Left ventricle myocardium inferior (tissue), 1 donor: Measurements from ENCODE around the gene TMEM106C. TPM values are rescaled to one million over a fixed set of nuclear protein-coding genes. Genes with fewer than 3 reads are reported as not detected.

Experiments used
- DNase-seq: peaks from one replicate; pipeline ENCODE4 v3.0.0-alpha.2; 2020
- H3K27ac ChIP-seq: fragments of 200-600 bp; replicated peaks from 2 replicates; pipeline ENCODE4 v1.8.0; 2021
- H3K27me3 ChIP-seq: fragments of 200-600 bp; 2 replicates; pipeline ENCODE4 v1.8.0; 2021; ENCODE audit warnings: low read depth
- H3K36me3 ChIP-seq: fragments of 200-600 bp; 2 replicates; pipeline ENCODE4 v1.8.0; 2021
- H3K4me1 ChIP-seq: fragments of 200-600 bp; 2 replicates; pipeline ENCODE4 v1.8.0; 2021
- H3K4me3 ChIP-seq: fragments of 200-600 bp; 2 replicates; pipeline ENCODE4 v1.8.0; 2021; ENCODE audit warnings: mild to moderate bottlenecking, moderate library complexity
- H3K9me3 ChIP-seq: fragments of 200-600 bp; replicated peaks from 2 replicates; pipeline ENCODE4 v1.8.0; 2021
- intact Hi-C: fragments of 100-400 bp; cut with micrococcal nuclease; formaldehyde crosslinking; loops from one replicate; pipeline ENCODE4 v1.11.0; 2022
- total RNA-seq: library from RNA; stranded (reverse); fragmentation: NEBNext Ultra II Directional; extraction: Animal tissue kit (Norgen Biotek cat#: 25700); gene quantifications from one replicate; pipeline ENCODE4 v1.2.1, GENCODE V29; 2021
- TF ChIP-seq, protein P1 (sequence below): fragments of 200-600 bp; IDR thresholded peaks from 2 replicates; pipeline ENCODE4 v1.8.0; 2021; ENCODE audit warnings: antibody characterized with exemption, mild to moderate bottlenecking, borderline replicate concordance
- donor health status: DM: no; HTN: yes; CAD: no; lungs with severe emphysema.

TMEM106C gene
- total RNA-seq, 1 donor from 2014 or later = 48.1 TPM

- Histone ChIP-seq H3K4me3 (no peak overlapping the region), H3K4me1 (peaks cover 7% of the 10 kb centered on the region), H3K9me3 (no peaks in the 10 kb centered on the region), H3K27ac (no peak overlapping the region), H3K36me3 (no peaks in the 10 kb centered on the region), H3K27me3 (peaks cover 20% of the 10 kb centered on the region)
- DNase-seq = no peak
- intact Hi-C loops = no loop called here
- TF ChIP-seq, protein P1, sequence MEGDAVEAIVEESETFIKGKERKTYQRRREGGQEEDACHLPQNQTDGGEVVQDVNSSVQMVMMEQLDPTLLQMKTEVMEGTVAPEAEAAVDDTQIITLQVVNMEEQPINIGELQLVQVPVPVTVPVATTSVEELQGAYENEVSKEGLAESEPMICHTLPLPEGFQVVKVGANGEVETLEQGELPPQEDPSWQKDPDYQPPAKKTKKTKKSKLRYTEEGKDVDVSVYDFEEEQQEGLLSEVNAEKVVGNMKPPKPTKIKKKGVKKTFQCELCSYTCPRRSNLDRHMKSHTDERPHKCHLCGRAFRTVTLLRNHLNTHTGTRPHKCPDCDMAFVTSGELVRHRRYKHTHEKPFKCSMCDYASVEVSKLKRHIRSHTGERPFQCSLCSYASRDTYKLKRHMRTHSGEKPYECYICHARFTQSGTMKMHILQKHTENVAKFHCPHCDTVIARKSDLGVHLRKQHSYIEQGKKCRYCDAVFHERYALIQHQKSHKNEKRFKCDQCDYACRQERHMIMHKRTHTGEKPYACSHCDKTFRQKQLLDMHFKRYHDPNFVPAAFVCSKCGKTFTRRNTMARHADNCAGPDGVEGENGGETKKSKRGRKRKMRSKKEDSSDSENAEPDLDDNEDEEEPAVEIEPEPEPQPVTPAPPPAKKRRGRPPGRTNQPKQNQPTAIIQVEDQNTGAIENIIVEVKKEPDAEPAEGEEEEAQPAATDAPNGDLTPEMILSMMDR = no peak
Measured at GRCh38 chr12:47984331-47984801, 21.0 kb downstream of the TMEM106C start.

GRCh38 chr12:47985596-47986290 is 22.3 kb downstream of the TMEM106C start:
- intact Hi-C loops = no loop called here
- no peak for DNase-seq

GRCh38 chr12:47986291-47986660 is 22.9 kb downstream of the TMEM106C start:
- no peaks in the 10 kb centered on the region for H3K36me3 ChIP-seq
- no peak for DNase-seq
- H3K27ac ChIP-seq = no peak overlapping the region
- peaks cover 13% of the 10 kb centered on the region for H3K4me1 ChIP-seq
- H3K27me3 ChIP-seq = peaks cover 16% of the 10 kb centered on the region
- TF ChIP-seq, protein P1 = no peak
- no peak overlapping the region for H3K4me3 ChIP-seq
- intact Hi-C loops = no loop called here
- no peaks in the 10 kb centered on the region for H3K9me3 ChIP-seq

More at GRCh38 chr12:47985596-47986290, 22.3 kb downstream of the TMEM106C start:
- Histone ChIP-seq H3K27ac (no peak overlapping the region), H3K4me1 (peaks cover 7% of the 10 kb centered on the region), H3K9me3 (no peaks in the 10 kb centered on the region), H3K27me3 (peaks cover 20% of the 10 kb centered on the region), H3K4me3 (no peak overlapping the region), H3K36me3 (no peaks in the 10 kb centered on the region)
- TF ChIP-seq, protein P1 = no peak

DNA sequence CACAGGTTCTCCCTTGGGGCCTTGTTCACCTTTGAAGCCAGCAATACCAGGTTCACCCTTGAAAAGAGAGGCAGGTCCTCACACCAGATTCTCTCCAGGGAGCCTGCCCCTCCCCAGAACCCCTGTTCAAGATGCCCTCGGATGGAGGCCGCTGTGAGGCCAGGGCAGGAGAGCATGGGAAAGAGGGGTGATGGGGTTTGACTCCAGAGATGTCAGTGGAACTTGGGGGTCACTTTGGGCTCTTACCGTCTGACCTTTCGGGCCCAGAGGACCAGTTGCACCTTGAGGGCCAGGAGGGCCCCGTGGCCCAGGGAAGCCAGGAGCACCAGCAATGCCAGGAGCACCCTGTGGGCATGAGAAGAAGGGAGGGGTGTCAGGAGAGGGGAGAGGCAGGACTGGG is 23.4 kb downstream of the TMEM106C start:
- Histone ChIP-seq H3K36me3 (no peaks in the 10 kb centered on the region), H3K4me1 (peaks cover 18% of the 10 kb centered on the region), H3K27me3 (peaks cover 12% of the 10 kb centered on the region), H3K4me3 (no peak overlapping the region), H3K9me3 (no peaks in the 10 kb centered on the region), H3K27ac (no peak overlapping the region)
- intact Hi-C loops = no loop called here
- DNase-seq = no peak
- TF ChIP-seq, protein P1 = no peak

DNA sequence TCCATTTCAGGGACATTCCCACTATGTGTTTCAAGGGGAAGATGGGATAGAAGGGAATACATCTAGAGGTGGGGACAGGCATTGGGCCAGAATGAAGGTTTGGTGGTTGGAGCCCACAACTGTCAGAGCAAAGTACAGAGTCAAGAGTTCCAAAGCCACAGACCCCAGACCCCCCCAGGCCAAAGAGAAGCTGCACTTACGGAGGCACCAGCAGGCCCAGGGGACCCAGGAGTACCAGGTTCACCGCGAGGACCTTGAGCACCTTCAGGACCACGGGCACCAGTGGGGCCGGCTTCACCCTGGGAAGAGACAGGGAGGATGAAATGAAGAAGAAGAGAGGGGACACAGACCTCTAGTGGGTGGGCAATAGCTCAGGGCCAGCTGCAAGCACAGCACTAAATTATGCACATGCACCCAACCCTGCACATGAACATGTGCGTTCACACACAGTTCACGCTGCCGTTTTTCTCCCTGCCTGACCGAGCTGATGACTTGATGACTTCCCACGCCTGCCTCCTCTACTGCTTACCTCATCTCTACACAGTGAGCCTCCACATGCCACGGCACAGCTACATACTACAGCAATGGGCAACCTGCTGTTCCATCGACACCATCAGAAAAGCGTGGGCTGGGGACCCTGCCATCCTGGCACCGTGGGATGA is 24.1 kb downstream of the TMEM106C start:
- DNase-seq = no peak
- no peaks in the 10 kb centered on the region for H3K9me3 ChIP-seq
- peaks cover 20% of the 10 kb centered on the region for H3K4me1 ChIP-seq
- intact Hi-C loops = no loop called here
- H3K4me3 ChIP-seq = no peak overlapping the region
- H3K27me3 ChIP-seq = peaks cover 12% of the 10 kb centered on the region
- TF ChIP-seq, protein P1 = no peak
- H3K27ac ChIP-seq = no peak overlapping the region
- no peaks in the 10 kb centered on the region for H3K36me3 ChIP-seq
